ENCODE measurements around the gene PAGE5.

PAGE5 gene

GRCh38 chrX:55220119-55220794, at the start of gene PAGE5:
PAGE5 (plus strand) TSS chrX:55220346; CDS start chrX:55221383, 1,037 bp downstream.
- no peak for DNase-seq

DNA sequence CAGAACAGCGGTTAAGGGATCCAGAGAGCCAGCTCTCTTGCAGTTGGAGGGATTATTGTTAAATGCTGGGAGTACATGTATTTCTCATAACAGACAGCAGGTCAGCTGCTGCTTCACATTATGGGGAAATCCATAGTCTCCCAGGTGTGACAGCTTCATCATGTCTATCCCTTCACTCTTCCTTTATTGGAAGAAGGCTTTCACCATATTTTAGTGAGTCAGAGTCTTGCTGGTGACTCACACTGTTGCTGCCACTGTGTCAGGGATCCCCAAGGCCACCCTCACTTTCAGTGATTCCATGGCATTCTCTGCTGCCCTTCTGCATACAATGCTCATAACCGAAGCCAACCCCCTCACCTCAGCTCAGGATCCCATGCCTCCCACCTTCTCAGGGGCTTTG, 32.9 kb upstream of the PAGE5 start:
- DNase-seq: no peak

GRCh38 chrX:55196688-55197087, 23.5 kb upstream of the PAGE5 start:
- no peak for DNase-seq

DNA sequence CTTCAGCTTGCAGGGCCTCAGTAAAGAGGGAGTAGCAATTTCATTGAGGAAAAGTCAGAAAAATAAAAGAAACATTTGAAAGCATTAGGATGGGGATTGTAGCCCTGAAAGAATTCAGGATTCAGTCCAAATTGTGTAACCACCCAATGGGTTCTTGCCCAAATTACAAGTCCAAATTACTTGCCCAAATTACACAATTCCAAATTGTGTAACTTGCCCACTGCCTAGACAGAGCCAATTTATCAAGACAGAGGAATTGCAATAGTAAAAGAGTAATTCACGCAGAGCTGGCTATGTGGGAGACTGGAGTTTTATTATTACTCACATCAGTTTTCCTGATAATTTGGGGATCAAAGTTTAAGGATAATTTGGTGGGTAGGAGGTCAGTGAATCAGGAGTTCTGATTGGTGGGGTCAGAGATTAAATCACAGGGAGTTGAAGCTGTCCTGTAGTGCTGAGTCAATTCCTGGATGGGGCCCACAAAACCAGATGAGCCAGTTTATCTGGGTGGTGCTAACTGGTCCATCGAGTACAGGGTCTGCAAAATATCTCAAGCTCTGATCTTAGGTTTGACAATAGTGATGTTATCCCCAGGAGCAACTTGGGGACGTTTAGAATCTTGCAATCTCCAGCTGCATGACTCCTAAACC, 18.1 kb upstream of the PAGE5 start:
- no peak for DNase-seq

- no peak for DNase-seq
These were observed 13.8 kb upstream of the PAGE5 start for GRCh38 chrX:55206162-55206941.

- DNase-seq: no peak
These were observed 9.0 kb upstream of the PAGE5 start for GRCh38 chrX:55210931-55211677.

- no peak for DNase-seq
These were observed 6.8 kb upstream of the PAGE5 start for GRCh38 chrX:55213381-55213780.

DNA sequence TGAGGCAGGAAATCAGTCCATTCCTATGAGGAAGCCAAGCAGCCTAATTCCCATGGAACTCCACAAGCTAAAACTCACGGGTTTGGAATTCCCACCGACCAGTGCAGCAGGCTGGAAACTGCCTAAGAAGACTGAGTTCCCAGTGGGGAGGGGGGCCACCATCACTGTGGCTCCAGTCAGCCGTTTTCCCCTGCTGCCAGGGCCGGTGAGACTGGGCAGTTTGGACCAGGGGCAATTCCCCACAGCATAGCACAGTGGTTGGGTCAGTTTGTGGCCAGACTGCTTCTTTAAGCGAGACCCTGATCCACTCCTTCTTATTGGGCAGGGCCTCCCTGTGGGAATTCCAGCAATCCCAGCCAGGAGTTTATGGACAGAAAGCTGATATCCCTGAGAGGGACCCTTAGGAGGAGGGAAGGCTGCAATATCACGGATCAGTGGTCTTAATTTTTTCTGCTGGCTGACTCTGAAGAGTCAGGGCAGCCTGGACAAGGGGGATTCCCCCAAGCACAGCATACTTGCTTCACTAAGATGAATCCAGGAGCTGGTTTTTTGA, 20.7 kb downstream of the PAGE5 start:
- DNase-seq: no peak

DNA sequence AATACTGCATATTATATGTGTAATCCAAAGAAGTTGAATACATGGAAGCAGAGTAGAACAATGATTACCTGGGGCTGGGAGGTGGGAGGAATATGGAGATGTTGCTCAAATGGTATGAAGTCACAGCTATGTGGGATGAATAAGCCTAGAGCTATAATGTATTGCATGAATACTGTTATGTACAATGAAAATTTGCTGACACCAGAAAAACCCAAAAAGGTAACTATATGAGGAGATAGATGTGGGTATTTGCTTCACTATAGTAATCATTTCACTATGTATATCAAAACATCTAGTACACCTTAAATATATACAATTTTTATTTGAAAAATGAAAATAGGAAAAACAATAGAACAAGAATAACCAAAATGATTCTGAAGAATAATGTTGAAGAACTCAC, 33.4 kb downstream of the PAGE5 start:
- no peak for DNase-seq

DNA sequence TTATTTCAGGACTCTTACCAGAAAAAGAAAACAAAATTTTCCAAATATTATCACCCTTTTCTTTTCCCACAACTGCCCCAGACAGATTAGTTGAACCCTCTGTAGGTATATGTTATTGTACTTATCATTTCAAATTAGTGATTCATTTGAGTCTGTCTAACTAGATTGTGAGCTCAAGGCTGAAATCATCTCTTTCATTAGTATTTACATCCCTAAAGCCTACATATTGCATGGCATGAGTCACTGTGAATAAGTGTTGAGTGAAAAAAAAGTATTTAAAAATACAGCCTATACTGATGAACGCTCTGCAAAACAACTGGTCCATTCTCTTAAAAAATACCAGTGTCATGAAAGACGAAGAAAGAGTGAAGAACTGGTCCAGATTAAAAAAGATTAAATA, 40.7 kb downstream of the PAGE5 start:
- DNase-seq: no peak

DNA sequence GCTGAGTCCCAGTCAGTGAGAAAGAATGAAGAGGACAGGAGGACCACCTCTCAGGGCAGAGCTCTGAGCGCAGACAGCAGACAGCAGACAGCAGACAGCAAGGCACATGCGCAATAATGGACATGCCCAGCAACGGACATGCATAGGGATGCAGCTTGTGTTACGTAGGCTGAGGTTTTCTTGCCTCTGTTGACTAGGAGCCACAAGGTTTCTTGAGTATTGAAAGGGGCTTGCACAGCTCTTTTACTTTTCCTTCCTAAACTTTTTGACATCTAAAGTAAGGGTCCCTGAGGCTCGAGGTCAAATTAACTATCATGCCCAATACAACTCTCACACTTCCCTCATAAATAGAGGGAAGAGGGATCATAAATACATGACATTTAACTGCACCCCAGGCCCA, 44.7 kb downstream of the PAGE5 start, which contains the start of gene PAGE3:
Gene PAGE3 (minus strand): TSS at position 101 of the 400 bp plus-strand sequence. CDS start 1,013 bp downstream, outside the sequence.
- DNase-seq: no peak

Measured in inflammatory macrophage treated with lipopolysaccharide for 1 hour (primary cell).